Measurements from ENCODE around the gene DRD1.
"Not testable (repeated sequence)": the region's sequence is repeated elsewhere in the genome, so short reads cannot be mapped to it uniquely, and the experiment has no call there.

Gene DRD1

GRCh38 chr5:175424594-175424993 is 19.4 kb downstream of the DRD1 start:
- not testable (repeated sequence) for FAIRE-seq

GRCh38 chr5:175422058-175422457 is 21.9 kb downstream of the DRD1 start:
- no peak for FAIRE-seq

GRCh38 chr5:175420383-175420782 is 23.6 kb downstream of the DRD1 start:
- no peak for FAIRE-seq

GRCh38 chr5:175418251-175418650 is 25.7 kb downstream of the DRD1 start:
- no peak for FAIRE-seq

GRCh38 chr5:175417384-175417783 is 26.6 kb downstream of the DRD1 start:
- FAIRE-seq, result no peak

- FAIRE-seq, result no peak
Measured at GRCh38 chr5:175415303-175415702, 28.7 kb downstream of the DRD1 start.

GRCh38 chr5:175410926-175411325 is 33.1 kb downstream of the DRD1 start:
- FAIRE-seq, result no peak

- no peak for FAIRE-seq
Measured at GRCh38 chr5:175406300-175406699, 37.7 kb downstream of the DRD1 start.

GRCh38 chr5:175397590-175398297 is 46.2 kb downstream of the DRD1 start:
- not testable (repeated sequence) for FAIRE-seq

- not testable (repeated sequence) for FAIRE-seq
Measured at GRCh38 chr5:175395430-175395829, 48.6 kb downstream of the DRD1 start.

- FAIRE-seq, result no peak
Measured at GRCh38 chr5:175394601-175395000, 49.4 kb downstream of the DRD1 start.

GRCh38 chr5:175393897-175394296 is 50.1 kb downstream of the DRD1 start:
- FAIRE-seq, result no peak

- no peak for FAIRE-seq
Measured at GRCh38 chr5:175392236-175392635, 51.7 kb downstream of the DRD1 start.

GRCh38 chr5:175390352-175391083 is 53.5 kb downstream of the DRD1 start:
- no peak for FAIRE-seq

Measured in colon (tissue), 2 donors.